ENCODE results near the gene FOXN3.

FOXN3 gene

GRCh38 chr14:89428173-89428523, 11.1 kb upstream of the FOXN3 start:
- H3K4me2 ChIP-seq (ENCODE audit: low read length) = no peak overlapping the region
- 0 out of 2 replicates have a peak, but pooled peaks cover 6% of the 10 kb centered on the region for H3K79me2 ChIP-seq (ENCODE audit: low read length)
- H3K4me1 ChIP-seq (ENCODE audit: low read length) = peaks cover 52% of the 10 kb centered on the region
- H3K36me3 ChIP-seq (replicated peaks; ENCODE audit: low read depth, low read length) = peaks cover 3% of the 10 kb centered on the region
- H3K27ac ChIP-seq (ENCODE audit: low read length) = no peak overlapping the region
- H2AFZ ChIP-seq (ENCODE audit: low read depth, low read length) = no peak overlapping the region
- no peaks in the 10 kb centered on the region for H4K20me1 ChIP-seq (ENCODE audit: insufficient read depth, low read length)
- H3K27me3 ChIP-seq (ENCODE audit: low read depth, low read length) = no peaks in the 10 kb centered on the region
- H3K4me3 ChIP-seq (ENCODE audit: low read length) = no peak overlapping the region
- no peaks in the 10 kb centered on the region for H3K9me3 ChIP-seq (ENCODE audit: insufficient read depth, low read length)
- no peak overlapping the region for H3K9ac ChIP-seq (ENCODE audit: low read length)
- TF ChIP-seq CTCF (IDR thresholded peaks at IDR 0.05; ENCODE audit: low read depth, low read length) (no peak), EZH2phosphoT487 (IDR thresholded peaks at IDR 0.05; ENCODE audit: low read depth) (no peak)

- no peak overlapping the region for H3K27ac ChIP-seq (ENCODE audit: low read length)
- no peaks in the 10 kb centered on the region for H3K27me3 ChIP-seq (ENCODE audit: low read depth, low read length)
- H3K4me2 ChIP-seq (ENCODE audit: low read length) = no peak overlapping the region
- no peak overlapping the region for H3K9ac ChIP-seq (ENCODE audit: low read length)
- H3K4me1 ChIP-seq (ENCODE audit: low read length) = peaks cover 51% of the 10 kb centered on the region
- H3K36me3 ChIP-seq (replicated peaks; ENCODE audit: low read depth, low read length) = peaks cover 3% of the 10 kb centered on the region
- H3K4me3 ChIP-seq (ENCODE audit: low read length) = no peak overlapping the region
- no peaks in the 10 kb centered on the region for H4K20me1 ChIP-seq (ENCODE audit: insufficient read depth, low read length)
- TF ChIP-seq CTCF (IDR thresholded peaks at IDR 0.05; ENCODE audit: low read depth, low read length) (no peak), EZH2phosphoT487 (IDR thresholded peaks at IDR 0.05; ENCODE audit: low read depth) (no peak)
- H3K9me3 ChIP-seq (ENCODE audit: insufficient read depth, low read length) = no peaks in the 10 kb centered on the region
- H2AFZ ChIP-seq (ENCODE audit: low read depth, low read length) = no peak overlapping the region
- H3K79me2 ChIP-seq (ENCODE audit: low read length) = 0 out of 2 replicates have a peak, but pooled peaks cover 6% of the 10 kb centered on the region
Measured at GRCh38 chr14:89427426-89428172, 10.6 kb upstream of the FOXN3 start.

GRCh38 chr14:89425931-89426330, 8.9 kb upstream of the FOXN3 start:
- Histone ChIP-seq H3K9ac (ENCODE audit: low read length) (no peak overlapping the region), H4K20me1 (ENCODE audit: insufficient read depth, low read length) (no peaks in the 10 kb centered on the region), H3K4me3 (ENCODE audit: low read length) (no peak overlapping the region), H3K79me2 (ENCODE audit: low read length) (0 out of 2 replicates have a peak, but pooled peaks cover 6% of the 10 kb centered on the region), H3K4me1 (ENCODE audit: low read length) (peaks cover 35% of the 10 kb centered on the region), H3K27ac (ENCODE audit: low read length) (no peak overlapping the region), H2AFZ (ENCODE audit: low read depth, low read length) (no peak overlapping the region), H3K4me2 (ENCODE audit: low read length) (no peak overlapping the region), H3K9me3 (ENCODE audit: insufficient read depth, low read length) (no peaks in the 10 kb centered on the region), H3K36me3 (replicated peaks; ENCODE audit: low read depth, low read length) (no peaks in the 10 kb centered on the region), H3K27me3 (ENCODE audit: low read depth, low read length) (no peaks in the 10 kb centered on the region)
- TF ChIP-seq CTCF (IDR thresholded peaks at IDR 0.05; ENCODE audit: low read depth, low read length) (no peak), EZH2phosphoT487 (IDR thresholded peaks at IDR 0.05; ENCODE audit: low read depth) (no peak)

- no peak overlapping the region for H3K9ac ChIP-seq (ENCODE audit: low read length)
- peaks cover 23% of the 10 kb centered on the region for H3K4me1 ChIP-seq (ENCODE audit: low read length)
- H3K27ac ChIP-seq (ENCODE audit: low read length) = no peak overlapping the region
- no peak overlapping the region for H2AFZ ChIP-seq (ENCODE audit: low read depth, low read length)
- no peaks in the 10 kb centered on the region for H3K27me3 ChIP-seq (ENCODE audit: low read depth, low read length)
- H3K4me2 ChIP-seq (ENCODE audit: low read length) = 0 out of 2 replicates have a peak overlapping the region, but pooled peaks have one; percentile 4
- TF ChIP-seq CTCF (IDR thresholded peaks at IDR 0.05; ENCODE audit: low read depth, low read length) (no peak), EZH2phosphoT487 (IDR thresholded peaks at IDR 0.05; ENCODE audit: low read depth) (no peak)
- no peaks in the 10 kb centered on the region for H4K20me1 ChIP-seq (ENCODE audit: insufficient read depth, low read length)
- 0 out of 2 replicates have a peak, but pooled peaks cover 4% of the 10 kb centered on the region for H3K79me2 ChIP-seq (ENCODE audit: low read length)
- H3K36me3 ChIP-seq (replicated peaks; ENCODE audit: low read depth, low read length) = peaks cover 5% of the 10 kb centered on the region
- H3K4me3 ChIP-seq (ENCODE audit: low read length) = no peak overlapping the region
- no peaks in the 10 kb centered on the region for H3K9me3 ChIP-seq (ENCODE audit: insufficient read depth, low read length)
Measured at GRCh38 chr14:89424241-89424640, 7.2 kb upstream of the FOXN3 start.

Measured in OCI-LY3 (cell line).